Measurements from ENCODE around the gene FAR2. TPM values are rescaled to one million over a fixed set of nuclear protein-coding genes. Genes with fewer than 3 reads are reported as not detected.

Gene FAR2
- total RNA-seq, 2 experiments from 2014 or later, result 0.73 TPM; not detected in 1

GRCh38 chr12:29241821-29242591 lies 92.9 kb downstream of the FAR2 start:
- H3K9me2 ChIP-seq (ENCODE audit: insufficient read depth, low read length), result no peaks in the 10 kb centered on the region
- no peaks in the 10 kb centered on the region for H3K36me3 ChIP-seq (ENCODE audit: insufficient read depth, low read length)
- no TSS peak for BruUV-seq (replicated peaks)
- no peak overlapping the region for H3K27ac ChIP-seq (ENCODE audit: low read depth, low read length, poor library complexity, severe bottlenecking)
- H4K20me1 ChIP-seq (ENCODE audit: insufficient read depth, low read length), result no peaks in the 10 kb centered on the region
- TF ChIP-seq CTCF (conservative IDR thresholded peaks at IDR 0.05; ENCODE audit: low read length) (no peak), EZH2phosphoT487 (IDR thresholded peaks at IDR 0.05; ENCODE audit: borderline replicate concordance, low read depth, low read length) (no peak)
- no peaks in the 10 kb centered on the region for H3K9me3 ChIP-seq (ENCODE audit: low read length)
- CTCF ChIA-PET (ENCODE audit: unreplicated experiment), result no interaction called here
- H3K4me1 ChIP-seq (ENCODE audit: insufficient read depth, low read length, poor library complexity, severe bottlenecking), result no peaks in the 10 kb centered on the region
- POLR2A ChIA-PET, result no interaction called here
- no peak overlapping the region for H2AFZ ChIP-seq (ENCODE audit: low read length)
- no peak overlapping the region for H3K4me3 ChIP-seq (ENCODE audit: low read depth, low read length, poor library complexity, severe bottlenecking)
- DNase-seq (ENCODE audit: low spot score), result no peak
- H3K79me2 ChIP-seq (ENCODE audit: insufficient read depth, low read depth, low read length), result no peaks in the 10 kb centered on the region
- no peak overlapping the region for H3K4me2 ChIP-seq (ENCODE audit: low read length)
- intact Hi-C loops (cut with micrococcal nuclease; ENCODE audit: unreplicated experiment), result no loop called here

DNA sequence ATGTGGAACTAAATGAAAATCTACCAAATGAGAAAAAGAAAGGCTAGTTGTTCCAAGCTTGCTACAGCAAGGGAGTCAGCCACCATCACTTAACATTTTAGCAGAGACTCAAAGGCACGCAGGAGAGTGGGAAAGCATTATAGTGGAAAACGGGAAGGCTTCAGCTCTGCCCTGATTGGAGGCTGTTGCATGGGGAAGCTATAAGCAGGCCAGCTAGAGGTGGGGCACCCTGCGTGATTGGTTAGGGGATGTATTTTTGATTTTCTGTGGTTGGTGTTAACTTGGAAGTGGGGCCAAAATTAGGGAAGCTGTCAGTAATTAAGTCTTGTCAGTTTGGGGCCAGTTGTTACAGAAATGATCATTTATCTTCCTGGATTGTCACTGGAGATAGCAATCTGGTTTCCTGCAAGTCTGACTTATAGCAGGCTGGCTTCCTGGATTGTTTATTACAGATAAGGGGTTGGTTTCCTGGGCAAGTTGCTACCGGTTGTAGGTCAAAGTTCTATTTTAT lies 93.9 kb downstream of the FAR2 start:
- no peak for TF ChIP-seq EZH2phosphoT487 (IDR thresholded peaks at IDR 0.05; ENCODE audit: borderline replicate concordance, low read depth, low read length)
- TF ChIP-seq CTCF (conservative IDR thresholded peaks at IDR 0.05; ENCODE audit: low read length), result no peak
- POLR2A ChIA-PET, result no interaction called here
- H3K4me1 ChIP-seq (ENCODE audit: insufficient read depth, low read length, poor library complexity, severe bottlenecking), result no peaks in the 10 kb centered on the region
- no TSS peak for BruUV-seq (replicated peaks)
- H3K9me3 ChIP-seq (ENCODE audit: low read length), result no peaks in the 10 kb centered on the region
- H3K27ac ChIP-seq (ENCODE audit: low read depth, low read length, poor library complexity, severe bottlenecking), result no peak overlapping the region
- no peak overlapping the region for H3K4me2 ChIP-seq (ENCODE audit: low read length)
- H3K79me2 ChIP-seq (ENCODE audit: insufficient read depth, low read depth, low read length), result no peaks in the 10 kb centered on the region
- no peak overlapping the region for H2AFZ ChIP-seq (ENCODE audit: low read length)
- no peaks in the 10 kb centered on the region for H3K36me3 ChIP-seq (ENCODE audit: insufficient read depth, low read length)
- no peaks in the 10 kb centered on the region for H3K9me2 ChIP-seq (ENCODE audit: insufficient read depth, low read length)
- no peak for DNase-seq (ENCODE audit: low spot score)
- H3K4me3 ChIP-seq (ENCODE audit: low read depth, low read length, poor library complexity, severe bottlenecking), result no peak overlapping the region
- CTCF ChIA-PET (ENCODE audit: unreplicated experiment), result no interaction called here
- intact Hi-C loops (cut with micrococcal nuclease; ENCODE audit: unreplicated experiment), result no loop called here
- no peaks in the 10 kb centered on the region for H4K20me1 ChIP-seq (ENCODE audit: insufficient read depth, low read length)

DNA sequence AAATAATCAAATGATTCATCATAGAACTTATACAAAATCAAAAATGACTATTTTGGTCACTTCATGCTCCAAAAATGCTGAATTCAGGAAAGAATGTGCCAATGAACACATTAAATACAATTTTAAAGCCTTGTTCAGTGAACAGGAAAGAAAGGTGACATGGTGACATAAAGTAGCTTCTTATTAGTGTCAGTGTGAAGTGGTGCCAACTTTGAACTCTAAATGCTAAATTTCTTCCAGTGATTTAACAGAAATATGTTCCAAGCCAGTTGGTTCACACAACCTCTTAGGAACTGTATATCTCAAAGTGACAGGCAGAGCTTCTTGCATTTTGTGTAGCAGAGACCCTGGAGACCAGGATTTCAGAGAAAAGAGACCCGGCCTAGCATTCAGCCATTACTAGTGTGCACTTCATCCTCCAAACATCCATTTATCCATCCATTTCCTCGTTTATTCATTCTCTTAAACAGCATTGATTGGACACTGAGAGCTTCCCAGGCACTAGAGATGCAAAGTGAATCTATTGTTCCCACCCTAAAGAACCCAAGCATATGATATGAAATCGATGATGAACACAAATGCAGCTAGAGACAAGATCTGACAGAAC lies 95.2 kb downstream of the FAR2 start:
- no peak overlapping the region for H3K4me2 ChIP-seq (ENCODE audit: low read length)
- H3K4me3 ChIP-seq (ENCODE audit: low read depth, low read length, poor library complexity, severe bottlenecking), result no peak overlapping the region
- H3K9me2 ChIP-seq (ENCODE audit: insufficient read depth, low read length), result no peaks in the 10 kb centered on the region
- intact Hi-C loops (cut with micrococcal nuclease; ENCODE audit: unreplicated experiment), result no loop called here
- BruUV-seq (replicated peaks), result no TSS peak
- H3K36me3 ChIP-seq (ENCODE audit: insufficient read depth, low read length), result no peaks in the 10 kb centered on the region
- no peak for DNase-seq (ENCODE audit: low spot score)
- ChIA-PET POLR2A (interaction anchor here (0.6 kb wide), 1 partner anchor 234 kb away, joined by 3 read pairs; no protein-coding TSS in a partner anchor), CTCF (ENCODE audit: unreplicated experiment) (no interaction called here)
- no peak overlapping the region for H2AFZ ChIP-seq (ENCODE audit: low read length)
- H3K27ac ChIP-seq (ENCODE audit: low read depth, low read length, poor library complexity, severe bottlenecking), result no peak overlapping the region
- no peaks in the 10 kb centered on the region for H3K4me1 ChIP-seq (ENCODE audit: insufficient read depth, low read length, poor library complexity, severe bottlenecking)
- no peaks in the 10 kb centered on the region for H4K20me1 ChIP-seq (ENCODE audit: insufficient read depth, low read length)
- H3K79me2 ChIP-seq (ENCODE audit: insufficient read depth, low read depth, low read length), result no peaks in the 10 kb centered on the region
- no peaks in the 10 kb centered on the region for H3K9me3 ChIP-seq (ENCODE audit: low read length)
- TF ChIP-seq CTCF (conservative IDR thresholded peaks at IDR 0.05; ENCODE audit: low read length) (no peak), EZH2phosphoT487 (IDR thresholded peaks at IDR 0.05; ENCODE audit: borderline replicate concordance, low read depth, low read length) (no peak)
